IMR-90 (cell line): ENCODE data around the gene INCA1. TPM values are rescaled to one million over a fixed set of nuclear protein-coding genes. Genes with fewer than 3 reads are reported as not detected.
A peak's percentile ranks its signal among the peaks of the same experiment; 100 is the strongest.

ENCODE experiments used
- ATAC-seq: fragments of 200-7000 bp; cut with Tn5 transposase; 2 replicates; pipeline ENCODE4 v1.9.1; 2020; ENCODE audit warnings: low read depth, mild to moderate bottlenecking, moderate library complexity
- BruUV-seq: library from RNA; stranded (reverse); fragments of 400-500 nt; replicated peaks from 2 replicates; lab custom pipeline; 2021; lab: Mats Ljungman, UMichigan
- CTCF ChIA-PET: fragments of 300-600 bp; formaldehyde crosslinking; extraction: SDS; loops from one replicate; lab custom pipeline; 2021; ENCODE audit warnings: antibody characterized with exemption; lab: Yijun Ruan, JAX
- POLR2A ChIA-PET: fragments of 300-600 bp; sonication (Branson Sonifier 250); formaldehyde crosslinking; loops from one replicate; lab custom pipeline; 2022; ENCODE audit warnings: antibody characterized with exemption; ENCODE audit not compliant: unreplicated experiment; lab: Charles Lee
- DNase-seq: peaks from one replicate; pipeline ENCODE4 v3.0.0; 2013
- H2AFZ ChIP-seq: replicated peaks from 2 replicates; pipeline ENCODE3; 2013; ENCODE audit warnings: low read length, mild to moderate bottlenecking; ENCODE audit not compliant: poor library complexity
- H2AK5ac ChIP-seq: 2 replicates; pipeline ENCODE4 v1.6.1; 2013; ENCODE audit warnings: low read depth, low read length, inconsistent platforms
- H2AK9ac ChIP-seq: replicated peaks from 2 replicates; pipeline ENCODE3; 2013; ENCODE audit warnings: mild to moderate bottlenecking, low read depth, low read length, moderate library complexity; ENCODE audit not compliant: poor library complexity
- H2BK120ac ChIP-seq: 2 replicates; pipeline ENCODE4 v1.6.1; 2013; ENCODE audit warnings: low read depth, low read length, inconsistent platforms
- H2BK15ac ChIP-seq: 3 replicates; pipeline ENCODE4 v1.6.1; 2013; ENCODE audit warnings: low read depth, low read length, inconsistent platforms
- H2BK20ac ChIP-seq: 2 replicates; pipeline ENCODE4 v1.6.1; 2013; ENCODE audit warnings: low read depth, mild to moderate bottlenecking, inconsistent platforms, low read length, moderate library complexity
- H2BK5ac ChIP-seq: 2 replicates; pipeline ENCODE4 v1.6.1; 2013; ENCODE audit warnings: mild to moderate bottlenecking, low read depth, low read length, inconsistent platforms; ENCODE audit not compliant: poor library complexity, severe bottlenecking
- H3K14ac ChIP-seq: replicated peaks from 2 replicates; pipeline ENCODE4 v1.6.1; 2013; ENCODE audit warnings: low read depth, low read length, inconsistent platforms
- H3K18ac ChIP-seq: 2 replicates; pipeline ENCODE4 v1.6.1; 2013; ENCODE audit warnings: low read depth, low read length, control low read depth
- H3K23ac ChIP-seq: 2 replicates; pipeline ENCODE4 v1.6.1; 2013; ENCODE audit warnings: low read depth, low read length, inconsistent platforms
- H3K27ac ChIP-seq: 2 replicates; pipeline ENCODE4 v1.5.1; 2013; ENCODE audit warnings: mild to moderate bottlenecking, control low read depth, low read length; ENCODE audit not compliant: insufficient read depth
- H3K27me3 ChIP-seq: 2 replicates; pipeline ENCODE4 v1.6.1; 2013; ENCODE audit warnings: low read length; ENCODE audit not compliant: control insufficient read depth, insufficient read depth
- H3K36me3 ChIP-seq: 2 replicates; pipeline ENCODE4 v1.6.1; 2013; ENCODE audit warnings: low read length, mixed read lengths; ENCODE audit not compliant: control insufficient read depth, insufficient read depth
- H3K4ac ChIP-seq: 2 replicates; pipeline ENCODE4 v1.6.1; 2013; ENCODE audit warnings: low read depth, low read length, inconsistent platforms
- H3K4me1 ChIP-seq: 2 replicates; pipeline ENCODE4 v1.6.1; 2013; ENCODE audit warnings: low read length, mixed read lengths; ENCODE audit not compliant: control insufficient read depth, insufficient read depth
- H3K4me2 ChIP-seq: 2 replicates; pipeline ENCODE4 v1.6.1; 2013; ENCODE audit warnings: low read depth, mild to moderate bottlenecking, control low read depth, low read length, moderate library complexity
- H3K4me3 ChIP-seq: 2 replicates; pipeline ENCODE4 v1.5.1; 2013; ENCODE audit warnings: low read depth, mild to moderate bottlenecking, control low read depth, low read length, moderate library complexity; ENCODE audit not compliant: insufficient read depth
- H3K56ac ChIP-seq: 2 replicates; pipeline ENCODE4 v1.6.1; 2013; ENCODE audit warnings: low read length, inconsistent platforms; ENCODE audit not compliant: insufficient read depth; ENCODE audit errors: extremely low read depth
- H3K79me1 ChIP-seq, 2 experiments: 2 replicates each; pipeline ENCODE4 v1.6.1; 2013; ENCODE audit warnings: low read length in 2 of 2, inconsistent platforms in 1 of 2, low read depth in 1 of 2
- H3K9ac ChIP-seq: 2 replicates; pipeline ENCODE4 v1.6.1; 2013; ENCODE audit warnings: low read depth, low read length, control low read depth
- H3K9me1 ChIP-seq: 2 replicates; pipeline ENCODE4 v1.6.1; 2013; ENCODE audit warnings: low read length, inconsistent platforms; ENCODE audit not compliant: insufficient read depth
- H3K9me3 ChIP-seq: 2 replicates; pipeline ENCODE4 v1.6.1; 2013; ENCODE audit warnings: low read length; ENCODE audit not compliant: control insufficient read depth, insufficient read depth
- H4K20me1 ChIP-seq: 2 replicates; pipeline ENCODE4 v1.6.1; 2013; ENCODE audit warnings: low read length, inconsistent platforms; ENCODE audit not compliant: insufficient read depth
- H4K5ac ChIP-seq: 2 replicates; pipeline ENCODE4 v1.6.1; 2013; ENCODE audit warnings: mild to moderate bottlenecking, low read depth, low read length, control low read depth
- H4K8ac ChIP-seq, 2 experiments: 2 replicates each; pipeline ENCODE4 v1.6.1; 2013; ENCODE audit warnings: low read depth in 2 of 2, low read length in 2 of 2, control low read depth in 1 of 2, inconsistent platforms in 1 of 2
- H4K91ac ChIP-seq: 2 replicates; pipeline ENCODE4 v1.6.1; 2013; ENCODE audit warnings: low read depth, low read length, inconsistent platforms; ENCODE audit not compliant: insufficient read depth
- MAZ ChIP-seq: IDR thresholded peaks from 2 replicates; pipeline ENCODE4 v1.6.1; 2012; ENCODE audit warnings: low read depth, mild to moderate bottlenecking, low read length, improper control_type of control experiment, moderate library complexity, borderline replicate concordance
- RAD21 ChIP-seq: IDR thresholded peaks from 2 replicates; pipeline ENCODE4 v1.6.1; 2012; ENCODE audit warnings: low read length, improper control_type of control experiment
- WGBS, 2 experiments: methylation state at CpG; one replicate each; pipeline versions ENCODE4 v1.1.5 to v1.1.7; 2013; ENCODE audit warnings: missing lambda C conversion rate in 2 of 2; ENCODE audit not compliant: insufficient read length in 1 of 2; ENCODE audit errors: extremely low coverage in 2 of 2; 5-methylcytosine and 5-hydroxymethylcytosine counted together
- dilution Hi-C: fragments of 300-500 bp; cut with HindIII; formaldehyde crosslinking; loops from one replicate; pipeline ENCODE4 v1.14.3; 2018; ENCODE audit warnings: low sequenced_read_pairs; ENCODE audit not compliant: unreplicated experiment
- in situ Hi-C: fragments of 300-500 bp; cut with MboI; formaldehyde crosslinking; loops from 3 replicates; pipeline ENCODE4 v1.14.3; 2019; ENCODE audit warnings: low sequenced_read_pairs, inconsistent platforms, mixed read lengths
- intact Hi-C: fragments of 100-400 bp; cut with micrococcal nuclease; formaldehyde crosslinking; loops from 2 replicates; pipeline ENCODE4 v1.10.0; 2022
- polyA plus RNA-seq, 3 experiments: library from polyadenylated mRNA; depleted of rRNA; stranded (reverse); fragments of >200 nt; gene quantifications; 2 replicates each; pipeline ENCODE4 v1.2.3, GENCODE V29; 2012; ENCODE audit warnings: low replicate concordance in 1 of 3
- total RNA-seq: library from RNA; depleted of rRNA; stranded (reverse); fragments of >200 nt; gene quantifications from 2 replicates; pipeline ENCODE4 v1.2.3, GENCODE V29; 2012
- TF ChIP-seq, protein P1 (sequence below): conservative IDR thresholded peaks from 2 replicates; pipeline ENCODE4 v1.5.1; 2012; ENCODE audit warnings: mild to moderate bottlenecking, low read depth, low read length, improper control_type of control experiment

The INCA1 gene
- total and polyA plus RNA-seq, 2 of the 4 experiments (the other 2 are of a cell fraction), result 0.18 to 0.51 TPM

DNA sequence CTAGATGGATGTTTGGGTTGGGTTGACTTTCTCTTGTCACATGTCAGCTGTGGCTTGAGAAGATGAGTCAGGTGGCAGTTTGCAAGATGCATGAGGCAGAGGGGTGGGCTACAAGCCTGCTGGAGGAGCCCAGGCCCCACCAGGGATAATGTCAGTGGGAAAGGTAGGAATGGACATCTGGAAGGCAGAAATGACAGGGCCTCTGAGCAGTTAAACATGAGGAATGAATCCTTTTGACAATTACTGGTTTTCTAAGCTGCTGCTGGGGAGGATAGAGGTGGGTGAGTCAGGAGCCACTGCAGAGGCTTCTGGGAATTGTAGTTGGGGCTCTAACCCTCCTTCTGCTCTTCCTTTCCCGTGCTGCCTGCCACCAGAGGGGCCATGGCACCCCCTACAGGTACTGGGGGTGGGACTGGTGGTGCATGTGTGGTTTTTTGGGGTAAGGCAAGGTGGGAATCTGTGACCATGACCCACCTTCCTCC is 22.2 kb upstream of the INCA1 start:
- Histone ChIP-seq H3K18ac (no peak overlapping the region), H2AK5ac (no peak overlapping the region), H3K23ac (no peak overlapping the region), H3K14ac (no peak overlapping the region), H3K9me1 (no peaks in the 10 kb centered on the region), H3K27me3 (no peaks in the 10 kb centered on the region), H3K4ac (no peak overlapping the region), H3K9ac (no peak overlapping the region), H2AK9ac (no peak overlapping the region), H2BK5ac (no peak overlapping the region), H4K8ac (no peak overlapping the region), H4K20me1 (no peaks in the 10 kb centered on the region; the same call in 1 of the 2 replicates), H2BK15ac (no peak overlapping the region), H3K4me1 (no peaks in the 10 kb centered on the region), H4K5ac (no peak overlapping the region), H3K4me2 (no peak overlapping the region), H3K36me3 (peaks cover 63% of the 10 kb centered on the region), H3K27ac (no peak overlapping the region), H2AFZ (no peak overlapping the region), H2BK20ac (no peak overlapping the region), H3K4me3 (no peak overlapping the region), H2BK120ac (no peak overlapping the region), H3K56ac (no peak overlapping the region), H3K79me1 (peaks cover 2 to 3% of the 10 kb centered on the region in 2 experiments; a peak in 1 of 4 replicates), H3K9me3 (no peaks in the 10 kb centered on the region), H4K91ac (no peak overlapping the region)
- POLR2A ChIA-PET, result interaction anchor here (1.2 kb wide), 1 partner anchor 9 kb away, joined by 3 read pairs; no protein-coding TSS in a partner anchor
- DNase-seq (peak; percentile 12), ATAC-seq (peak; percentile 49; the same call in 1 of the 2 replicates)
- CTCF ChIA-PET, result no interaction called here
- in situ Hi-C loops, result no loop called here
- intact Hi-C loops, result no loop called here
- BruUV-seq, result no TSS peak
- no CpG with 5 or more reads among the region's 1 CpG for WGBS, 2 experiments
- dilution Hi-C loops, result no loop called here
- TF ChIP-seq RAD21 (0 out of 2 replicates have a peak, but pooled peaks have one; percentile 6), MAZ (no peak)
- TF ChIP-seq, protein P1, sequence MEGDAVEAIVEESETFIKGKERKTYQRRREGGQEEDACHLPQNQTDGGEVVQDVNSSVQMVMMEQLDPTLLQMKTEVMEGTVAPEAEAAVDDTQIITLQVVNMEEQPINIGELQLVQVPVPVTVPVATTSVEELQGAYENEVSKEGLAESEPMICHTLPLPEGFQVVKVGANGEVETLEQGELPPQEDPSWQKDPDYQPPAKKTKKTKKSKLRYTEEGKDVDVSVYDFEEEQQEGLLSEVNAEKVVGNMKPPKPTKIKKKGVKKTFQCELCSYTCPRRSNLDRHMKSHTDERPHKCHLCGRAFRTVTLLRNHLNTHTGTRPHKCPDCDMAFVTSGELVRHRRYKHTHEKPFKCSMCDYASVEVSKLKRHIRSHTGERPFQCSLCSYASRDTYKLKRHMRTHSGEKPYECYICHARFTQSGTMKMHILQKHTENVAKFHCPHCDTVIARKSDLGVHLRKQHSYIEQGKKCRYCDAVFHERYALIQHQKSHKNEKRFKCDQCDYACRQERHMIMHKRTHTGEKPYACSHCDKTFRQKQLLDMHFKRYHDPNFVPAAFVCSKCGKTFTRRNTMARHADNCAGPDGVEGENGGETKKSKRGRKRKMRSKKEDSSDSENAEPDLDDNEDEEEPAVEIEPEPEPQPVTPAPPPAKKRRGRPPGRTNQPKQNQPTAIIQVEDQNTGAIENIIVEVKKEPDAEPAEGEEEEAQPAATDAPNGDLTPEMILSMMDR, result 0 out of 2 replicates have a peak, but pooled peaks have one; percentile 3
